GM21360 (cell line): ENCODE data around the gene MALRD1.
"Not testable (repeated sequence)": the region's sequence is repeated elsewhere in the genome, so short reads cannot be mapped to it uniquely, and the experiment has no call there.

ENCODE experiments used
- ATAC-seq: cut with Tn5 transposase; IDR thresholded peaks from one replicate; pipeline ENCODE4 v1.9.1; 2021; ENCODE audit warnings: mild to moderate bottlenecking, moderate library complexity; ENCODE audit not compliant: unreplicated experiment

MALRD1 gene

GRCh38 chr10:19749185-19749729, 700.7 kb downstream of the MALRD1 start:
- ATAC-seq, result no peak

GRCh38 chr10:19750972-19751371, 702.4 kb downstream of the MALRD1 start:
- ATAC-seq, result no peak

- no peak for ATAC-seq
Observed at GRCh38 chr10:19756919-19757318, 708.3 kb downstream of the MALRD1 start.

- no peak for ATAC-seq
Observed at GRCh38 chr10:19762026-19762425, 713.4 kb downstream of the MALRD1 start.

- no peak for ATAC-seq
Observed at GRCh38 chr10:19764111-19764510, 715.5 kb downstream of the MALRD1 start.

GRCh38 chr10:19767876-19768275, 719.3 kb downstream of the MALRD1 start:
- ATAC-seq, result no peak

GRCh38 chr10:19769826-19770225, 721.2 kb downstream of the MALRD1 start:
- ATAC-seq, result not testable (repeated sequence)

- no peak for ATAC-seq
Observed at GRCh38 chr10:19772972-19773371, 724.4 kb downstream of the MALRD1 start.

GRCh38 chr10:19775296-19775695, 726.7 kb downstream of the MALRD1 start:
- ATAC-seq, result no peak

- no peak for ATAC-seq
Observed at GRCh38 chr10:19777806-19778205, 729.2 kb downstream of the MALRD1 start.

- no peak for ATAC-seq
Observed at GRCh38 chr10:19778996-19779395, 730.4 kb downstream of the MALRD1 start.

- ATAC-seq, result no peak
Observed at GRCh38 chr10:19782430-19783089, 734.0 kb downstream of the MALRD1 start.

GRCh38 chr10:19783721-19784120, 735.1 kb downstream of the MALRD1 start:
- ATAC-seq, result no peak
